Measurements from ENCODE around the gene PCNX2.

DNA sequence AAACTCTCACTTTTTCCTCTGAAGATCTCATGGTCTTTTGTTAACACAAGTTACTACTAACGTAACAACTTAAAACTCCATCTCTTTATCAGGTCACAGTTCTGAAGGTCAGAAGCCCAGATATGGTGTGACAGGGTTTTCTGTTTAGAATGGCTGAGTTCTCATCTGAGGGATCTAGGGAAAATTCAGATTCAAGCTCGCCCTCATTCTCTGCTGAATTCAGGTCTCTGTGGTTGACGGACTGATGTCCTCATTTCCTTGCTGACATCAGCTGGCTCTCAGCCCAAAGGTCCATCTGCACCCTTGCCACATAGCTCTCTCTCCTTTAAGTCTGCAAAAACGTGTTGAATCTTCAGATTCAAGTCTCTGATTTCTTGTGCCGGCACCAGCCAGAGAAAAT is 351.2 kb downstream of the PCNX2 start:
- TF ChIP-seq, protein P1, sequence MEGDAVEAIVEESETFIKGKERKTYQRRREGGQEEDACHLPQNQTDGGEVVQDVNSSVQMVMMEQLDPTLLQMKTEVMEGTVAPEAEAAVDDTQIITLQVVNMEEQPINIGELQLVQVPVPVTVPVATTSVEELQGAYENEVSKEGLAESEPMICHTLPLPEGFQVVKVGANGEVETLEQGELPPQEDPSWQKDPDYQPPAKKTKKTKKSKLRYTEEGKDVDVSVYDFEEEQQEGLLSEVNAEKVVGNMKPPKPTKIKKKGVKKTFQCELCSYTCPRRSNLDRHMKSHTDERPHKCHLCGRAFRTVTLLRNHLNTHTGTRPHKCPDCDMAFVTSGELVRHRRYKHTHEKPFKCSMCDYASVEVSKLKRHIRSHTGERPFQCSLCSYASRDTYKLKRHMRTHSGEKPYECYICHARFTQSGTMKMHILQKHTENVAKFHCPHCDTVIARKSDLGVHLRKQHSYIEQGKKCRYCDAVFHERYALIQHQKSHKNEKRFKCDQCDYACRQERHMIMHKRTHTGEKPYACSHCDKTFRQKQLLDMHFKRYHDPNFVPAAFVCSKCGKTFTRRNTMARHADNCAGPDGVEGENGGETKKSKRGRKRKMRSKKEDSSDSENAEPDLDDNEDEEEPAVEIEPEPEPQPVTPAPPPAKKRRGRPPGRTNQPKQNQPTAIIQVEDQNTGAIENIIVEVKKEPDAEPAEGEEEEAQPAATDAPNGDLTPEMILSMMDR (IDR thresholded peaks at IDR 0.05; ENCODE audit: low read length), result no peak
- no peak for TF ChIP-seq EZH2 (optimal IDR thresholded peaks at IDR 0.05; ENCODE audit: low read depth, low read length)
